ENCODE data around the gene LMCD1.

The LMCD1 gene

DNA sequence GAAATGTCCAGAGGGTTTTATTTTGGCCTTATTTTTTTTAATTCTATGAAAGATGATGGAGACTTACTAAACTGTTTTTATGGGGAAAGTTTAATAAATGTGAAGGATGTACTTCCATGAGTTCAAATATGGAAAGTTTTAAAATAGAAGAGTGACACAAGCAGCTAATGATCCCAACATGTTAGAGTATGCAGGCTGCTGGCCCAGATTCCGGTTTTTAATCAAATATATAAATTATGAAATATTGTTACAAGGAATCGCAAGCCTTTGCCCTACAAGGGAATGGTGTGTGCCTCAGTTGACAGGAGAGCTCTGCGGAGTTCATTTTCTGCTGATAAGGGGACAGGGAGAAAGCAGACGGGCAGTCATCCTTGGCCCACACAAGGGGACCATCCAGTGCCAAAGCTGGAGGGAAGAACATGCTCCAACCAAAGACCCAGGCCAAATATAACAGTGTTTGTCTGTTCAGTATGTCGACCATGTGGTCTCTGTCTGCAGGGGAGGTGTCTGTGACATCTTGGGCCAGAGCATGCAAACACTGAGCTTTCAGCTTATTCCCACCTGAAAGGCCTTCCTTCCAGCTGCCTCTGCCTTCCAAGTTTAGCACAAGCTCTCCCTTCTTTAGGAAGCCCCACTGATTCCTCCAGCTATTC is 73.2 kb downstream of the LMCD1 start:
- TF ChIP-seq, protein P1, sequence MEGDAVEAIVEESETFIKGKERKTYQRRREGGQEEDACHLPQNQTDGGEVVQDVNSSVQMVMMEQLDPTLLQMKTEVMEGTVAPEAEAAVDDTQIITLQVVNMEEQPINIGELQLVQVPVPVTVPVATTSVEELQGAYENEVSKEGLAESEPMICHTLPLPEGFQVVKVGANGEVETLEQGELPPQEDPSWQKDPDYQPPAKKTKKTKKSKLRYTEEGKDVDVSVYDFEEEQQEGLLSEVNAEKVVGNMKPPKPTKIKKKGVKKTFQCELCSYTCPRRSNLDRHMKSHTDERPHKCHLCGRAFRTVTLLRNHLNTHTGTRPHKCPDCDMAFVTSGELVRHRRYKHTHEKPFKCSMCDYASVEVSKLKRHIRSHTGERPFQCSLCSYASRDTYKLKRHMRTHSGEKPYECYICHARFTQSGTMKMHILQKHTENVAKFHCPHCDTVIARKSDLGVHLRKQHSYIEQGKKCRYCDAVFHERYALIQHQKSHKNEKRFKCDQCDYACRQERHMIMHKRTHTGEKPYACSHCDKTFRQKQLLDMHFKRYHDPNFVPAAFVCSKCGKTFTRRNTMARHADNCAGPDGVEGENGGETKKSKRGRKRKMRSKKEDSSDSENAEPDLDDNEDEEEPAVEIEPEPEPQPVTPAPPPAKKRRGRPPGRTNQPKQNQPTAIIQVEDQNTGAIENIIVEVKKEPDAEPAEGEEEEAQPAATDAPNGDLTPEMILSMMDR (conservative IDR thresholded peaks at IDR 0.05; ENCODE audit: low read depth, low read length) = no peak
- DNase-seq (ENCODE audit: low read depth) = no peak
- H3K4me3 ChIP-seq (ENCODE audit: low read length) = no peak overlapping the region

DNA sequence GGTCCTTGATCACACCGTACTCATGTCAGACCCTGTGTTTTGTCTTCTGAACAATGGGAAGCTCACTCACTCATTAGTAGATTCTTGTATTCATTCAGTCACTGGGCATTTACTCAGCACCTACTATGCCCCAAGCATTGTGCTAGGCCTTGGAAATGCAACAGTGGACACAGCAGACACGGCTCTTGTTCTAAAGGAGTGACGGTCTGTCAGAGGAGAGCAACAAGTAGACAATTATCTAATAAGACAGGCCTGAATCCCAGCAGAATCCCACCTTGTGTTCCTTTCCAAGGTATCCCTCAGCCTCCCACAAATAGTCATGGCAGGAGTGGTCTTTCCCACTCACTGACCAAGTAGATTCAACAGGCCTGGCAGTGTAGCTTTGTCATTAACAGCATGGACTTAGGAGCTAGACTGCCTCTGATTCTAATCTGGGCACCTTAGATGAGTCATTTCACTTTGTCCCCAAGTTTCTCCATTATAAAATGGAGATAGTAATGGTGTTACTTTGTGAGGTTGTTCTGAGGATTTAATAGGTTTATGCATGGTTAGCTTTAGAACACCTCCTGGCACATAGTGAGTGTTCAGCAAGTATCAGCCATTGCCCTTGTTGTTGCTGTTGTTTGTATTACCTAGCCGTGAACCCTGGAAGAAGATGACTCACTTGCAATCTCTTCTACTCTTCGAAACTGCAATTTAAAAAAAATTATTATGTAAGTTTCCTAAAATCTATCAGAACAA is 73.9 kb downstream of the LMCD1 start:
- no peak overlapping the region for H3K4me3 ChIP-seq (ENCODE audit: low read length)
- TF ChIP-seq, protein P1 (conservative IDR thresholded peaks at IDR 0.05; ENCODE audit: low read depth, low read length) = no peak
- no peak for DNase-seq (ENCODE audit: low read depth)

DNA sequence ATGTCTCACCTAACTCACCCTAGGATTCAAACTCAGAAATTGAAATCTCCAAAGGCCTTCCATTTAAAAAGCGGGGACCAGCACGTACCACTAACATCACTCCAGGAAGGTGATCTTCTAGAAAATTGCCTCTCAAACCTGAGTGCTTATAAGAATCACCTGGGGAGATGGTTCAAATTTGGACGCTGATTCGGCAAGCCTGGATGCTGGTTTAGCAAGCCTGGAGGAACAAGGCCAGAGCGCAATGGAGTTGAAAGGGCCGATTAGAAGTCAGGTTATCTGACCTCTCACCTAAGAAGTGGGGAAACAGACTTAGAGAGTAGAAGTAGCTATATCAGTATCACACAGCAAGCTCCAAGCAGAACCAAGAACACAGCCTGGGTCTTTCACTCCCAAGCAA is 74.8 kb downstream of the LMCD1 start:
- TF ChIP-seq, protein P1 (conservative IDR thresholded peaks at IDR 0.05; ENCODE audit: low read depth, low read length) = no peak
- no peak overlapping the region for H3K4me3 ChIP-seq (ENCODE audit: low read length)
- DNase-seq (ENCODE audit: low read depth) = no peak

DNA sequence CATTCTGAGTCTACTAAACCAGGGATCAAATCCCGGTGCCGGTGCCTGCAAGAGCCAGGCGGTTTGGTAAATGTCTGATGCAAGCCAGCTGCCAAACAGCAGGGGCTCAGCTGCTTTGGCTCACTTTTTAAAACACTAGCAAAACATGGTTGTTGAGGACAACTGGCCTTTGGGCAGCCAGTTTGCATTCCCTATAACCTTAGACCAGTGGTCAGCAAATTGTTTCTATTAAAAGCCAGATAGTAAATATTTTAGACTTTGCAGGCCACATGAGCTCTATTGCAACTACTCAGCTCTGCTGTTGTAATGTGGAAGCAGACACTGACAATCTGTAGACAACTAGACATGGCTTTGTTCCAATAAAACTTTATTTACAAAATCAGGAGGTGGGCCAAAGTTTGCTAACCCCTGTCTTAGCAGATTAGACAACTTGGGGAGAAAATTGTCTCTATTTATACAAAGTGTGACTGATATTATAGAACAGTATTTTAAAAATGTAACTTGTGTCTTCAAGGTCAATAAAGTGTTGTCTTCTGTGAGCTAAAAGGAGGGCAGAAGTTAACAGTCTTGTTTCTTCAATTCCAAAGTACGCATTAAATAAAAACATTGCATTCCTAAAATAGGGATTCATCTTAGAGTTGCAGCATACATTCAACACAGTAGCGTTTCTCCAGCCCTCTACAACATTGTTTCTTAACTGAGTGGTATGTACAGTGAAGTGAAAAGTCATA is 75.4 kb downstream of the LMCD1 start:
- TF ChIP-seq, protein P1 (conservative IDR thresholded peaks at IDR 0.05; ENCODE audit: low read depth, low read length) = no peak
- no peak for DNase-seq (ENCODE audit: low read depth)
- H3K4me3 ChIP-seq (ENCODE audit: low read length) = no peak overlapping the region

DNA sequence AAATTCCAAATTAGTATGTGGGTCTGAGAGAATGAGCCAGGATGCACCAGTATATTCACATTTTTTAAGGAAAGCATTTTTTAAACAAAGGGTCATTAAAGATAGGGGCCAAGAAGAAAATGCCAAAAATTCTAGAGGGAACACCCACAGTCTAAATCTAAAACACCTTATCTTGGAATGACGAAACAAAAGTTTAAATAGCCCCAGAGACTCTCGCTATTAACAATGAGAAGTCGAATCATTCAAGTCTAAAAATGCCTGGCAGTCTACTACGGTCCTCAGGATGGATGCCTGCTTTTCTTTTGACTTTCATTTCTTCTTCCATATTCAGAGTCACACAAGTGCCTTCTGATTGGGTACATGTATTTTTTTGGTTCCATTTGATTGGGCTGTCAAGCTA is 76.7 kb downstream of the LMCD1 start:
- TF ChIP-seq, protein P1 (conservative IDR thresholded peaks at IDR 0.05; ENCODE audit: low read depth, low read length) = no peak
- DNase-seq (ENCODE audit: low read depth) = no peak
- no peak overlapping the region for H3K4me3 ChIP-seq (ENCODE audit: low read length)

DNA sequence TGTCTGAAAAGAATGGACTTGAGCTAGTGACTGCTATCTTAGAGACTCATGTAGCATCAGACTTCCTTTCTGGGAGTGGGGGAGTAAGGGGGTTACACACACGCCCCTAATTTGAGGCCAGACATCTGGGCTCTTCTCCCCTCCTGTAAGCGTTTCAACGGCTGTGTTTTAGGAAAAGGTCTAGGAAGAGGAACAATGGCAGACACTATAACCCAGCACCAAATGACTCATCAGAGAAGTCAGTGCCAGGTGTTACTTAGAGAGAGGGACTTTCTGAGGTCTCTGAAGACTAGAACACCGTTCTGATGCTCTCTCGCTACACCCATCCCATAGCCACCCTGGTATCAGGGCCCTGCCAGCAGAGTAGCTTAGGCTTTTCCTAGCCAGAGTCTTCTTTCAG is 77.5 kb downstream of the LMCD1 start:
- TF ChIP-seq, protein P1 (conservative IDR thresholded peaks at IDR 0.05; ENCODE audit: low read depth, low read length) = no peak
- no peak overlapping the region for H3K4me3 ChIP-seq (ENCODE audit: low read length)
- DNase-seq (ENCODE audit: low read depth) = no peak
